GM18907 (cell line): ENCODE data around the gene GFI1.
"Not testable (repeated sequence)": the region's sequence is repeated elsewhere in the genome, so short reads cannot be mapped to it uniquely, and the experiment has no call there.

Source experiments
- ATAC-seq: cut with Tn5 transposase; IDR thresholded peaks from one replicate; pipeline ENCODE4 v1.9.1; 2021; ENCODE audit warnings: mild to moderate bottlenecking, moderate library complexity; ENCODE audit not compliant: unreplicated experiment

Gene GFI1

GRCh38 chr1:92486251-92487077, at the start of gene GFI1:
Gene GFI1, minus strand, starts transcription at chr1:92486925. Its CDS starts 3,438 bp downstream, at chr1:92483487.
- peak; percentile 35 for ATAC-seq

- not testable (repeated sequence) for ATAC-seq
Measured at GRCh38 chr1:92532371-92532770, 45.6 kb upstream of the GFI1 start.

- not testable (repeated sequence) for ATAC-seq
Measured at GRCh38 chr1:92531939-92532338, 45.2 kb upstream of the GFI1 start.

GRCh38 chr1:92527670-92528069, 40.9 kb upstream of the GFI1 start:
- ATAC-seq = no peak

- not testable (repeated sequence) for ATAC-seq
Measured at GRCh38 chr1:92524944-92525590, 38.3 kb upstream of the GFI1 start.

- ATAC-seq = no peak
Measured at GRCh38 chr1:92519043-92519442, 32.3 kb upstream of the GFI1 start.

GRCh38 chr1:92516574-92516973, 29.8 kb upstream of the GFI1 start:
- no peak for ATAC-seq

- no peak for ATAC-seq
Measured at GRCh38 chr1:92515796-92516201, 29.1 kb upstream of the GFI1 start.

GRCh38 chr1:92511541-92511940, 24.8 kb upstream of the GFI1 start:
- ATAC-seq = peak; percentile 88

- ATAC-seq = no peak
Measured at GRCh38 chr1:92509619-92510018, 22.9 kb upstream of the GFI1 start.

GRCh38 chr1:92505015-92505692, 18.4 kb upstream of the GFI1 start:
- no peak for ATAC-seq

GRCh38 chr1:92504291-92505014, 17.7 kb upstream of the GFI1 start:
- ATAC-seq = no peak

- no peak for ATAC-seq
Measured at GRCh38 chr1:92503926-92504285, 17.2 kb upstream of the GFI1 start.

- peak; percentile 44 for ATAC-seq
Measured at GRCh38 chr1:92503043-92503925, 16.6 kb upstream of the GFI1 start.

GRCh38 chr1:92502247-92502646, 15.5 kb upstream of the GFI1 start:
- peak; percentile 70 for ATAC-seq

GRCh38 chr1:92500552-92500951, 13.8 kb upstream of the GFI1 start:
- ATAC-seq = no peak

GRCh38 chr1:92495392-92496063, 8.8 kb upstream of the GFI1 start:
- ATAC-seq = no peak

GRCh38 chr1:92494485-92495141, 7.9 kb upstream of the GFI1 start:
- no peak for ATAC-seq

- ATAC-seq = no peak
Measured at GRCh38 chr1:92493139-92493538, 6.4 kb upstream of the GFI1 start.
